ENCODE results near the gene PLCB1.

PLCB1 gene

GRCh38 chr20:8399947-8400346 is 267.9 kb downstream of the PLCB1 start:
- Histone ChIP-seq H3K79me2 (ENCODE audit: control insufficient read depth, insufficient read depth, low read length, unreplicated experiment) (no peaks in the 10 kb centered on the region), H3K36me3 (ENCODE audit: insufficient read depth, low read length) (no peaks in the 10 kb centered on the region), H3K4me1 (ENCODE audit: control insufficient read depth, insufficient read depth, low read length, unreplicated experiment) (peaks cover 5% of the 10 kb centered on the region), H2AFZ (ENCODE audit: low read length, unreplicated experiment) (no peak overlapping the region), H3K4me3 (ENCODE audit: low read depth, low read length) (no peak overlapping the region), H3K27me3 (ENCODE audit: insufficient read depth, low read length) (no peaks in the 10 kb centered on the region), H3K27ac (ENCODE audit: low read depth, low read length) (no peak overlapping the region)

GRCh38 chr20:8400486-8400885 is 268.4 kb downstream of the PLCB1 start:
- Histone ChIP-seq H2AFZ (ENCODE audit: low read length, unreplicated experiment) (no peak overlapping the region), H3K27me3 (ENCODE audit: insufficient read depth, low read length) (no peaks in the 10 kb centered on the region), H3K4me3 (ENCODE audit: low read depth, low read length) (no peak overlapping the region), H3K27ac (ENCODE audit: low read depth, low read length) (no peak overlapping the region), H3K36me3 (ENCODE audit: insufficient read depth, low read length) (no peaks in the 10 kb centered on the region), H3K4me1 (ENCODE audit: control insufficient read depth, insufficient read depth, low read length, unreplicated experiment) (peaks cover 5% of the 10 kb centered on the region), H3K79me2 (ENCODE audit: control insufficient read depth, insufficient read depth, low read length, unreplicated experiment) (no peaks in the 10 kb centered on the region)

- H3K27me3 ChIP-seq (ENCODE audit: insufficient read depth, low read length) = no peaks in the 10 kb centered on the region
- H3K27ac ChIP-seq (ENCODE audit: low read depth, low read length) = no peak overlapping the region
- H3K4me1 ChIP-seq (ENCODE audit: control insufficient read depth, insufficient read depth, low read length, unreplicated experiment) = peaks cover 5% of the 10 kb centered on the region
- H3K36me3 ChIP-seq (ENCODE audit: insufficient read depth, low read length) = no peaks in the 10 kb centered on the region
- H3K79me2 ChIP-seq (ENCODE audit: control insufficient read depth, insufficient read depth, low read length, unreplicated experiment) = no peaks in the 10 kb centered on the region
- H3K4me3 ChIP-seq (ENCODE audit: low read depth, low read length) = no peak overlapping the region
- no peak overlapping the region for H2AFZ ChIP-seq (ENCODE audit: low read length, unreplicated experiment)
Measured at GRCh38 chr20:8401556-8401955, 269.5 kb downstream of the PLCB1 start.

DNA sequence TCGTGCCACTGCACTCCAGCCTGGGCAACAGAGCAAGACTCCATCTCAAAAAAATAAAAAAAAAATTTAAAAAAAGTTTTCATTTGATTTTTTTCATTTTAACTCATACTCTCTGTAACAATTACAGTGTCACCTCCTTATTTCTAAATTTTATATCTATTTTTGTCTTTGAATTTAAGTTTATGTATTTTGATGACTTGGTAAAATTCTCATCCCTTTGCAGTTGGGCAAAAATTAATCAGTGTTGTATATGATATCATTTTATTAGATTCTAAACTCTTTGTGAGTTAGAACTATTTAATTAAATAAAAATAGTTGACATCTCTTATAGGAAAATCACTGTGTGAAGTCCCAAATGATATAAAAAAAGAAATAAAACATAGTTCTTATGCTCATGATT is 270.7 kb downstream of the PLCB1 start:
- H3K27ac ChIP-seq (ENCODE audit: low read depth, low read length) = no peak overlapping the region
- no peak overlapping the region for H3K4me3 ChIP-seq (ENCODE audit: low read depth, low read length)
- H3K36me3 ChIP-seq (ENCODE audit: insufficient read depth, low read length) = no peaks in the 10 kb centered on the region
- no peaks in the 10 kb centered on the region for H3K27me3 ChIP-seq (ENCODE audit: insufficient read depth, low read length)
- H3K79me2 ChIP-seq (ENCODE audit: control insufficient read depth, insufficient read depth, low read length, unreplicated experiment) = no peaks in the 10 kb centered on the region
- peaks cover 5% of the 10 kb centered on the region for H3K4me1 ChIP-seq (ENCODE audit: control insufficient read depth, insufficient read depth, low read length, unreplicated experiment)
- no peak overlapping the region for H2AFZ ChIP-seq (ENCODE audit: low read length, unreplicated experiment)

DNA sequence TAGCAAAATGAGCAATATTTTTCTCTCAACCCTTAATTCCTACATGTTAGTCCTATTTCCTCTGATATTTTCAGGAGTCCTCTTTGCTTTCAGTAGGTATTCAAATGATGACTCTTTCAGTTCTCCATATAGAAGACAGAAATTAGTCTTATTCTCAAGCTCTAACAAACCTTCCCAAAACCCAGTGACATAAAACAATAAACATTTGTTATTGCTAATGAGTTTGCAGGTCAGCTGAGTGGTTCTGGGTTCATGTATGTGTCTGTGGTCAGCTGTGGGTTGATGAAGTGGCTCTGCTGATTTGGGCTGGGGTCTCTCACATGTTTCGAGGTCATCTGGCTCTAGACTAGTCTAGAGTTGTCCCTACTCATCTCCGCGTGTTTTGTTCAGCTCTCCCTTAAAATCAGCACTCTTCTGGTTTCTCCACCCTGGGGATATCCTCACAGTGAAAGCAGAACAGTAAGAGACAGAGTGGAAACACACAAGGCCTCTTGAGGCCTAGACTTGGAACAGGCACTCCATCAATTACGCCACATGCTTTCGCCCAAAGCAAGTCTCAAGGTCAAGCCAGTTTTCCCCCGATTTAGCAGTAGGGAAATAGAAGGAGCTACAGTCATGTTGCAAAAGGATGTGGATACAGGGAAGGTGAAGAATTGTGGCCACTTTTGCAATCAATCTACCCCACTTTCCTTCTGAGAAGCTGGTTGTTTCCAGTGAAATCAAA is 273.0 kb downstream of the PLCB1 start:
- Histone ChIP-seq H3K27ac (ENCODE audit: low read depth, low read length) (no peak overlapping the region), H3K27me3 (ENCODE audit: insufficient read depth, low read length) (no peaks in the 10 kb centered on the region), H2AFZ (ENCODE audit: low read length, unreplicated experiment) (no peak overlapping the region), H3K79me2 (ENCODE audit: control insufficient read depth, insufficient read depth, low read length, unreplicated experiment) (no peaks in the 10 kb centered on the region), H3K4me3 (ENCODE audit: low read depth, low read length) (no peak overlapping the region), H3K36me3 (ENCODE audit: insufficient read depth, low read length) (no peaks in the 10 kb centered on the region), H3K4me1 (ENCODE audit: control insufficient read depth, insufficient read depth, low read length, unreplicated experiment) (peaks cover 5% of the 10 kb centered on the region)

GRCh38 chr20:8406391-8406790 is 274.3 kb downstream of the PLCB1 start:
- Histone ChIP-seq H3K36me3 (ENCODE audit: insufficient read depth, low read length) (no peaks in the 10 kb centered on the region), H2AFZ (ENCODE audit: low read length, unreplicated experiment) (no peak overlapping the region), H3K79me2 (ENCODE audit: control insufficient read depth, insufficient read depth, low read length, unreplicated experiment) (no peaks in the 10 kb centered on the region), H3K27ac (ENCODE audit: low read depth, low read length) (no peak overlapping the region), H3K4me1 (ENCODE audit: control insufficient read depth, insufficient read depth, low read length, unreplicated experiment) (peaks cover 4% of the 10 kb centered on the region), H3K4me3 (ENCODE audit: low read depth, low read length) (no peak overlapping the region), H3K27me3 (ENCODE audit: insufficient read depth, low read length) (no peaks in the 10 kb centered on the region)

- Histone ChIP-seq H3K27ac (ENCODE audit: low read depth, low read length) (no peak overlapping the region), H2AFZ (ENCODE audit: low read length, unreplicated experiment) (no peak overlapping the region), H3K4me1 (ENCODE audit: control insufficient read depth, insufficient read depth, low read length, unreplicated experiment) (no peaks in the 10 kb centered on the region), H3K27me3 (ENCODE audit: insufficient read depth, low read length) (no peaks in the 10 kb centered on the region), H3K36me3 (ENCODE audit: insufficient read depth, low read length) (no peaks in the 10 kb centered on the region), H3K4me3 (ENCODE audit: low read depth, low read length) (no peak overlapping the region), H3K79me2 (ENCODE audit: control insufficient read depth, insufficient read depth, low read length, unreplicated experiment) (no peaks in the 10 kb centered on the region)
Measured at GRCh38 chr20:8408587-8409307, 276.7 kb downstream of the PLCB1 start.

DNA sequence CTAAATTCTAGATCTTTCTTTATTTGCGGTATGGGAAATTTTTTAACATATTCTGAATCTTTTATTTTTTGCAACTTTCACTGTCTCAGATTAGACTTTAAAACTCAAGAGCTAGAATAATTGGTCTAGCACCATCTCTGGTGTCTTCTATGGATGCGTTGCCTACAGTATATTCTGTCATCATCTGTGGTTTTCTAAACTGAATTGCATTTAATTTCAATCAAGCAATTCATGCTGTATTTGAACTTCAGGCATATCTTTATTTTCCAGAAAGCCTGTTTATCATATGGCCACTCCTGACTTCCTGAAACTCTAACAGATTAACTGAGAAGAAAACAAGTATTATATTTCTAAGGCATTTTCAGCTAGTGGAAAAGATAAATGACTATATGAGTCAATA is 281.6 kb downstream of the PLCB1 start:
- peaks cover 12% of the 10 kb centered on the region for H3K4me1 ChIP-seq (ENCODE audit: control insufficient read depth, insufficient read depth, low read length, unreplicated experiment)
- no peak overlapping the region for H3K4me3 ChIP-seq (ENCODE audit: low read depth, low read length)
- H3K27ac ChIP-seq (ENCODE audit: low read depth, low read length) = no peak overlapping the region
- H2AFZ ChIP-seq (ENCODE audit: low read length, unreplicated experiment) = no peak overlapping the region
- no peaks in the 10 kb centered on the region for H3K79me2 ChIP-seq (ENCODE audit: control insufficient read depth, insufficient read depth, low read length, unreplicated experiment)
- H3K36me3 ChIP-seq (ENCODE audit: insufficient read depth, low read length) = no peaks in the 10 kb centered on the region
- H3K27me3 ChIP-seq (ENCODE audit: insufficient read depth, low read length) = no peaks in the 10 kb centered on the region

DNA sequence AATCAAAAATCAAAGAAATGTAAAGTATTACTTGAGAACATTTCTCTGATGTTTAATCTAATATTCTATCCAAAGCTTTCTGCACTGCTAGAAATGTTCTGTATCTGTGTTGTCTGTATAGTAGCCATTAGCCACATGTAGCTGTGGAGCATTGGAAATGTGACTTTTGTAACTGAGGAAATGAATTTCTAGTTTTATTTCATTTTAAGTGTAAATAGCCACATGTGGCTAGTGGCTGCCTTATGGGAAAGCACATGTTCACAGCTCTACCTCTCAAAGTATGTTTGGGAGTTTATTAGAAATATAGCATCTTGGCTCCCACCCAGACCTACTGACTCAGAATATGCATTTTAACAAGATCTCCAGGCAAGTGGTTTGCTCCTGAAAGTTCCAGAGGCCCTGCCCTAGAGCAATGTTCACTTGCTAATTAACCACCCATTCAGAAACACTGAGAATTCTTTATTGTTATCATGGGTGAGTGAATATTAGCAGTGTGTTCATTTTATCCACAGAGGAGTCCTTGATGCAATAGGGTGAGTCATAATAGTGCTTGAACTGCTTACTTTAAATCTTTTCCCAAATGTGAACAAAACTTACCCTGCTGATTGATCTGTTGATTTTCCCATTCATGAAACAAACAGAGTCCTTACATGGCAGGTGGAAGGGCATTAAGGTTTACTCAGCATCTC is 282.7 kb downstream of the PLCB1 start:
- Histone ChIP-seq H3K79me2 (ENCODE audit: control insufficient read depth, insufficient read depth, low read length, unreplicated experiment) (no peaks in the 10 kb centered on the region), H3K36me3 (ENCODE audit: insufficient read depth, low read length) (no peaks in the 10 kb centered on the region), H3K27me3 (ENCODE audit: insufficient read depth, low read length) (no peaks in the 10 kb centered on the region), H2AFZ (ENCODE audit: low read length, unreplicated experiment) (no peak overlapping the region), H3K27ac (ENCODE audit: low read depth, low read length) (no peak overlapping the region), H3K4me1 (ENCODE audit: control insufficient read depth, insufficient read depth, low read length, unreplicated experiment) (peaks cover 12% of the 10 kb centered on the region), H3K4me3 (ENCODE audit: low read depth, low read length) (no peak overlapping the region)

- no peak overlapping the region for H3K27ac ChIP-seq (ENCODE audit: low read depth, low read length)
- H3K4me1 ChIP-seq (ENCODE audit: control insufficient read depth, insufficient read depth, low read length, unreplicated experiment) = peaks cover 18% of the 10 kb centered on the region
- no peaks in the 10 kb centered on the region for H3K36me3 ChIP-seq (ENCODE audit: insufficient read depth, low read length)
- no peaks in the 10 kb centered on the region for H3K27me3 ChIP-seq (ENCODE audit: insufficient read depth, low read length)
- no peaks in the 10 kb centered on the region for H3K79me2 ChIP-seq (ENCODE audit: control insufficient read depth, insufficient read depth, low read length, unreplicated experiment)
- H3K4me3 ChIP-seq (ENCODE audit: low read depth, low read length) = no peak overlapping the region
- H2AFZ ChIP-seq (ENCODE audit: low read length, unreplicated experiment) = no peak overlapping the region
Measured at GRCh38 chr20:8421981-8422380, 289.9 kb downstream of the PLCB1 start.

Measured in ACC112 (cell line).